NB4 (cell line): Measurements from ENCODE around the gene ERICH2.
A peak's percentile ranks its signal among the peaks of the same experiment; 100 is the strongest.

Experiments used
- DNase-seq: peaks from one replicate; pipeline ENCODE4 v3.0.0; 2010; ENCODE audit warnings: low read depth
- H3K4me3 ChIP-seq: one replicate; pipeline ENCODE4 v1.5.1; 2011; ENCODE audit warnings: mild to moderate bottlenecking, low read depth, low read length, moderate library complexity
- MAX ChIP-seq: IDR thresholded peaks from 2 replicates; pipeline ENCODE4 v1.6.1; 2011; ENCODE audit warnings: low read depth, low read length
- MYC ChIP-seq: IDR thresholded peaks from 2 replicates; pipeline ENCODE4 v1.6.1; 2011; ENCODE audit warnings: low read depth, low read length
- POLR2A ChIP-seq: IDR thresholded peaks from 2 replicates; pipeline ENCODE4 v1.6.1; 2011; ENCODE audit warnings: mild to moderate bottlenecking; ENCODE audit not compliant: insufficient read length; ENCODE audit errors: extremely low read depth
- TF ChIP-seq, protein P1 (sequence below): IDR thresholded peaks from one replicate; pipeline ENCODE4 v1.5.1; 2012; ENCODE audit warnings: low read depth, low read length

The ERICH2 gene

GRCh38 chr2:170766693-170767092 lies 3.5 kb upstream of the ERICH2 start:
- H3K4me3 ChIP-seq, result no peak overlapping the region
- TF ChIP-seq, protein P1, sequence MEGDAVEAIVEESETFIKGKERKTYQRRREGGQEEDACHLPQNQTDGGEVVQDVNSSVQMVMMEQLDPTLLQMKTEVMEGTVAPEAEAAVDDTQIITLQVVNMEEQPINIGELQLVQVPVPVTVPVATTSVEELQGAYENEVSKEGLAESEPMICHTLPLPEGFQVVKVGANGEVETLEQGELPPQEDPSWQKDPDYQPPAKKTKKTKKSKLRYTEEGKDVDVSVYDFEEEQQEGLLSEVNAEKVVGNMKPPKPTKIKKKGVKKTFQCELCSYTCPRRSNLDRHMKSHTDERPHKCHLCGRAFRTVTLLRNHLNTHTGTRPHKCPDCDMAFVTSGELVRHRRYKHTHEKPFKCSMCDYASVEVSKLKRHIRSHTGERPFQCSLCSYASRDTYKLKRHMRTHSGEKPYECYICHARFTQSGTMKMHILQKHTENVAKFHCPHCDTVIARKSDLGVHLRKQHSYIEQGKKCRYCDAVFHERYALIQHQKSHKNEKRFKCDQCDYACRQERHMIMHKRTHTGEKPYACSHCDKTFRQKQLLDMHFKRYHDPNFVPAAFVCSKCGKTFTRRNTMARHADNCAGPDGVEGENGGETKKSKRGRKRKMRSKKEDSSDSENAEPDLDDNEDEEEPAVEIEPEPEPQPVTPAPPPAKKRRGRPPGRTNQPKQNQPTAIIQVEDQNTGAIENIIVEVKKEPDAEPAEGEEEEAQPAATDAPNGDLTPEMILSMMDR, result no peak
- TF ChIP-seq POLR2A (no peak), MYC (no peak), MAX (no peak)
- DNase-seq, result no peak

DNA sequence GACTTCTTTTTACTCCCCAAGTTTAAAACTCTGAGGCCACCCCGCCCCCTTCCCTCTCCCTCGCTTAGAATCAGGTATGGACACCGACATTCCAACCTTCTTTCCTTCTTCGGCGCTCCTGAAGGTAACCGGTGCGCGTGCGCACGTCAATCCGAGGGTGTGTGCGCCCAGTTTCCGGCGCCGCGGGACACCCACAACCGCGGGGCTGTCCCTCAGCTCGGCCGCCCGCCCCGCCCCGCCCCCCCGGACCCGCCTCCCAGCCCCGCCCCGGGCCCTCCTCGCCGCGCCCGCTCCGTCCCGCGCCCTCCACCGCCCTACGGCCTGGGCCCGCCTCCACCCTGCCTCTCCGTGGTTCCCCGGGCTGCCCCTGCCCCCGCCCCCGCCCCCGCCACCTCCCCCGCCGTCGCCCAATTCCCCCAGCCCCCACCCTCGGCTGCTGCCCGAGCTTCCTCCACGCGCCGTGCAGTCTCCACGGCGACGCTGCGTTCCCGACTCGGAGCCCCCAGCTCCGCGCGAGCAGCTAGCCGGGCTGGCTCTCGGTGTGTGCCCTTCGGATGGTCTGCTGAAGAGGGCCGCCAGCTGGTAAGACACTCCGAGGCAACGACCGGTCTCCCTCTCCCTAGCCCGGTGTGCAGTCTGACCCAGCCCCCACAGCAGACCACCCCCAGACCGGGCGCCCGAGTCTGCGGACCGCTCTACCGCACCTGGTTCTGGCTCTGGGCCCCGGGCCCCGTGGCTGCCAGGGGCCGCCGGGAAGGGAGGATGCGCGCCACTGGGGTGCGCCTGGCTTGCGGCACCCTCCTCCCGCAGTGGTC lies 635 bp downstream of the ERICH2 start:
- DNase-seq, result peak; percentile 87
- H3K4me3 ChIP-seq, result peak overlapping the region; percentile 86
- TF ChIP-seq MAX, result no peak
- TF ChIP-seq POLR2A, result peak; percentile 26
- TF ChIP-seq MYC, result peak; percentile 6; the same call in 1 of the 2 replicates
- TF ChIP-seq, protein P1, result no peak

DNA sequence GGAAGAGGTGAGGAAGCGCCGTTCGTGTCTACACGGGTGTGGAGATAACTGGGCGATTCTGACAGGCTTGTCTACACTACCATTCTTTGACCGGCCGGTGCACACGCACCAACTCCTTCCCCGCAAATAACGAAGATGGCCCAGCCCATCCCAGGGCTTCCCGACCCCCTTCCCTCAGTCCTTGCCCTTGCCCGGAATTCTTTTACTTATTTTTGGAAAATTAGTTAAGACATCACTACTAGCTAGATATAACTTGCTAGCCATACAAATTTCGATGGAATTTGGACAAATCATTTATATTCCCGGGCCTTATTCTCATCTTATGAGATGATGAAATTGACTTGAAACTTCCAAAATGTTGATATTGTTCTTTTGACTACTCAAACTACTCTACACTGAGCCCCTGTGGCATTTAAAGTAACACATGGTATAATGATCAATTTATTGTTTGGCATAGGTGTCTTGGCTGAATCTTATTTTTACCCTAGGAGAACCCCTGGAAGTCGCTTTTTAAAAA lies 1.3 kb downstream of the ERICH2 start:
- TF ChIP-seq MAX (no peak), POLR2A (no peak)
- DNase-seq, result no peak
- H3K4me3 ChIP-seq, result peak overlapping the region; percentile 60

DNA sequence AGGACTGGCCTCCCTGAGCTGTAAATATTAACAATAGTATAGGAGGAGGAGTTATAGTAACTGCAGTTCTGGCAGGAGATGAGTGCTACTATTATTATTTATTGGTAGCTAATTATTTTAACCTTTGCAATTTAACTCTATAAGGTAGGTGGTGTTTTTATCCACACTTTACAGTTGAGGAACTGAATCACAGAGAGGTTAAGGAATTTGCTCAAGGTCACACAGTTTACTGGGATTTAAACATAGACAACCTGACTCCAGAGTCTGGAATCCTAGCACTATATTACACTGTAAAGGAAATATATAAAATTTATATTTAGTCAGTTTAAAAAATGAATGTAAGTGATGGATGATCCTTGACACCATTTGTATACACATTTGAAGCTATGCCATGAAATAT lies 2.1 kb downstream of the ERICH2 start:
- H3K4me3 ChIP-seq, result no peak overlapping the region
- DNase-seq, result no peak
- TF ChIP-seq MAX (no peak), POLR2A (no peak), MYC (no peak)
- TF ChIP-seq, protein P1, result no peak

- TF ChIP-seq MYC (no peak), MAX (no peak), POLR2A (no peak)
- TF ChIP-seq, protein P1, result no peak
- no peak for DNase-seq
- H3K4me3 ChIP-seq, result no peak overlapping the region
Observed at GRCh38 chr2:170774074-170774473, 3.9 kb downstream of the ERICH2 start.

GRCh38 chr2:170778900-170779299 lies 8.7 kb downstream of the ERICH2 start:
- no peak for DNase-seq
- TF ChIP-seq POLR2A (no peak), MAX (no peak), MYC (no peak)
- TF ChIP-seq, protein P1, result no peak
- no peak overlapping the region for H3K4me3 ChIP-seq
